Fibroblast of skin of abdomen (primary cell): Measurements from ENCODE around the gene PDZRN4. TPM values are rescaled to one million over a fixed set of nuclear protein-coding genes. Genes with fewer than 3 reads are reported as not detected.
"Not testable (repeated sequence)": the region's sequence is repeated elsewhere in the genome, so short reads cannot be mapped to it uniquely, and the experiment has no call there.

Source experiments
- DNase-seq: peaks from one replicate; pipeline ENCODE4 v3.0.0-alpha.2; 2013
- polyA plus RNA-seq, 2 experiments: library from polyadenylated mRNA; unstranded; fragments of 120-200 nt; gene quantifications; one replicate each; pipeline ENCODE4 v1.2.1, GENCODE V29; 2013; ENCODE audit not compliant: insufficient read length in 2 of 2

PDZRN4 gene
- 0.04 TPM for polyA plus RNA-seq (2013, experiment 1 of 2; ENCODE audit: insufficient read length)
- 0.06 TPM for polyA plus RNA-seq (2013, experiment 2 of 2; ENCODE audit: insufficient read length)

DNA sequence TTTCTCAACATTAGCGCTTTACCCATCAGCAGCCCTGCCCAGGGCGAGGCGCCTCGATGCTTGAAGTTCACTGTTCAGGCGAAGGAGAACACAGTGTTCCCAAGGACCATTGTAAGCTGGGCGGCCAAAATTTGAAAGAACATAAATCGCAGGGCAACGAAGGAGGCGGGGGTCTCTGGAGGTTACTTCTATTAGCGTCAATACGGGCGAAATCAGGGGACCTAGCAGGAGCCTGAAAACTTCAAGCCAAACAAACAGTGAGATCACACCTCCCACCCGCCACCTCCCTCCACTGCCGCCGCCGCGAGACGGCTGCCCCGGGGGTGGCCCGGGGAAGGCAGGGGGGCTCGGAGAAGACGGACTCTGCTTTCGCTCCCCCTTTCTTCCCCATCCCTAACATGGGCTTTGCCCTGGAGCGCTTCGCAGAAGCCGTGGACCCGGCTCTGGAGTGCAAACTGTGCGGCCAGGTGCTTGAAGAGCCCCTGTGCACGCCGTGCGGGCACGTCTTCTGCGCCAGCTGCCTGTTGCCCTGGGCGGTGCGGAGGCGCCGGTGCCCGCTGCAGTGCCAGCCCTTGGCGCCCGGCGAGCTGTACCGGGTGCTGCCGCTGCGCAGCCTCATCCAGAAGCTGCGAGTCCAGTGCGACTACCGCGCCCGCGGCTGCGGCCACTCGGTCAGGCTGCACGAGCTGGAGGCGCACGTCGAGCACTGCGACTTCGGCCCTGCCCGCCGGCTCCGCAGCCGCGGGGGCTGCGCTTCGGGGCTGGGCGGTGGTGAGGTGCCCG, at the start of gene PDZRN4:
TSS of gene PDZRN4 (plus strand) at position 263 of the 783 bp plus-strand sequence.
- DNase-seq = no peak

DNA sequence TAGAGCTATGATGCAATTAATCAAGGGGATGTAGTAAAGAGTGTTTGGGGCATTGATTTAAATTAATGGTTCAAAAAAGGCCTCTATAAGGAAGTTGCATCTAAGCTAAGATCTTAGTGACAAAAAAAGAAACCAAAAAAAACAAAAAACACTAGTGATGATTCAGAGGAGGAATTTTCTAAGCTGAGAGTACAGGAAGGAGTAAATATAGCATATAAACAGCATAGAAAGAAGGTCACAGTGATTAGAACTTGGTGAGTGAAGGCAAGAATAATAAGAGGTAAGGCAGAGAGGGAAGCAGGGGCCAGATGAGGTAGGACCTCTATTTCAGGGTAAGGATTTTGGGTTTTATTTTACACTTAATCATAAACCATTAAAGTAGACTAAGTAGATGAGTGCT, 48.0 kb upstream of the PDZRN4 start:
- no peak for DNase-seq

DNA sequence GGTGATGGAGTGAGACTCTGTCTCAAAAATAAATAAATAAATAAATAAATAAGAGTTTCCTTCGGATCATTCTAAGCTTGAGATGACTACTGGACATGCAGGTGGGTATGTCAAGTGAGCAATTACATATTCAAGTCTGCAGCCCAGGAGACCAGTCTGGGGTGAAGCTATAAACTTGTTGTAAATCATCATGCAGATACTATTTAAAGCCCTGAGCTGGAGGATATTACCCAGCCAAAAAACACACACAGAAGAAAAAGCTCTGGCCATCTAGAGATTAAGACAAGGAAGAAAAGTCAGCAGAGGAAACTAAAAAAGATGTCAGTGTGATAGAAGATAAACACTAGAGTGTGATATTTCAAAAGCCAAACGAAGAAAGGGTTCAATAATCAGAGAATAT, 47.0 kb upstream of the PDZRN4 start:
- DNase-seq = no peak

DNA sequence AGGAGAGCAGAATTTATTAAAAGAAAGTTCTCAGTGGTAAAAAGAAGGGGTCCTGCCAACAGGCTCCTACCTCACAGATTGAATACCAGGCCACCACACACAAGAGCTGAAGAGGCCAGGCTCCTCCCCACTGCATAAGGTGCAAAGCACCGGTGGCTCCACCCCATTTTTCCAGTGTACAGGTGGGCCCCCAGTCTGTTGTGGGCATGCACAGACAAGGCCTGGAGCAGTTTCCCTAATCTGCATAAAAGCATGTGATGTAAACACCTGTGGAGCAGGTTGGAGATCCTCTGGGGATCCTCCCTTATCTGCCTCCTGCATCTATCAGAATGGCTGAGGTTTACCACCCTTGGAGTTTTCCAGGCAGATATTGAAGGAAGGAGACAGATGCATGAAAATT, 45.7 kb upstream of the PDZRN4 start:
- DNase-seq = no peak

DNA sequence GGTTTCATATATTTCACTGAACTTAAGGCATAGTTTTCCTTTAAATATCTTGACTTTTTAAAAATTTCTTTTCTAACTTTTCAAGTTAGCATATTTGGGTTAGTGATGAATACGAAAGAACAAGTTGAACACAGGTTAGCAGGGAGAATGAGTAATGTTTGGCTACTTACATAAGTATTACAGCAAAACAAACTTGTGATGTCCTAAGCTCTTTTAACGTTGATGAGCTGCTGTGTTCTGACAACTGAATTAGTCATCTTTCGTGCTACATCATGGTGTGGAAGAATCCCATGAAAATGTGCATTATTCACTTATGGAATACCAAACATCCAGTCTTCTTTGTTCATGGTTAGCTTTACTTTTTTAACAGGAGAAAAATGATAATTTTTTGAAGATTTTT, 36.3 kb upstream of the PDZRN4 start:
- DNase-seq = peak; percentile 8

DNA sequence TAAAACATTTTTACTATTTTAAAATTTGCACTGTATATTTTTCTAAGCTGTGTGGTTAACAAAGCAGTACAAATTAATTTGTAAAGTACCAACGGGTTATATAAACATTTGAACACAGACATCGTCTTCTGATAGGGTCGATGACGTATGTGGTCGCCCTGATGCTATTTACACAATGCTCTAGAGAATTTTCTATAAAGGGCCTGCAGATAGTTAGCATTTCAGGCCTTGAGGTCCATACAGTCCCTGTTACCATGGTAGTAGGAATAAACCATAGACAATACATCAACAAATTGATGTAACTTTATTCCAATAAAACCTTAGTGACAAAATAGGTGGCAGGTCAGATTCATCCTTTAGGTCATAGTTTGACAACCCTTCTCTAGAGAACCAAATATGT, 25.7 kb upstream of the PDZRN4 start:
- DNase-seq = no peak

DNA sequence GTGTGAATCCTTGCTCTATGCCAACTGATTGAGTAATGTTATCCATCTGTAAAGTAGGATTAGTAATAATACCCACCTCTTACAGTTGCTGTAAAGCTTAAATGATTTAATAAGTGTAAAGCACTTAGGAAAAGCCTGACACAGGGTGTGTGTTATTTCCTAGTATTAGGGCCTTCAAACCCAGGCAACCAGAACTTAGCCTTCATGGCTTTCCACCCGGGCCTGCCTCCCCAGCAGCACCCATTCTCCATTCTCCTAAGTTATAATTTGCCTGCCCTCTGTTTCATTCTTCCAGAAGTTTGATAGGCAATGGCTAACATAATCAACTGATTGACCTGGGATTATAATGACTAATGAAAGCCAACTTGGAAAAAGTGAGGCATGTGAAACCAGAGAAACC, 20.4 kb upstream of the PDZRN4 start:
- DNase-seq = no peak

DNA sequence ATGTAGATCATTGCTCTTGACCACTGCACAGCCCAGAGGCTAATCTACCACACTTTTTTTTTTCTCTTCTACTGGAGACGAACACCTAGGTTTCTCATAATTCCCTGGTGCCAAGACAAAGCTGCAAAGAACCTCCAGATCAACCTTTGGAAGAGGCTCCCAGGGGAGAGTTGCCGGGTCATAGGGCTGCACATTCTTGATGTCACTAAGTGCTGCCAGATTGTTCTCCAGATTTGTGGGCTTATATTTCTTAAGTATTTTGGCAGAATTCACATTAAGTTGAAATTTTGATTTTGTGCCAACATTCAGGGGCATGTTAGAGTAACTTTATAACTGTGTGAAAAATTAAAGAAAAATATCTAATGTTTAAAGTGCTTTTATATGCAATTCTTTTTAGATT, 13.5 kb upstream of the PDZRN4 start:
- no peak for DNase-seq

DNA sequence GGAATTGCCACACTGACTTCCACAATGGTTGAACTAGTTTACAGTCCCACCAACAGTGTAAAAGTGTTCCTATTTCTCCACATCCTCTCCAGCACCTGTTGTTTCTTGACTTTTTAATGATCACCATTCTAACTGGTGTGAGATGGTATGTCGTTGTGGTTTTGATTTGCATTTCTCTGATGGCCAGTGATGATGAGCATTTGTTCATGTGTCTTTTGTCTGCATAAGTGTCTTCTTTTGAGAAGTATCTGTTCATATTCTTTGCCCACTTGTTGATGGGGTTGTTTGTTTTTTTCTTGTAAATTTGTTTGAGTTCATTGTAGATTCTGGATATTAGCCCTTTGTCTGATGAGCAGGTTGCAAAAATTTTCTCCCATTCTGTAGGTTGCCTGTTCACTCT, 8.6 kb upstream of the PDZRN4 start:
- DNase-seq = not testable (repeated sequence)

DNA sequence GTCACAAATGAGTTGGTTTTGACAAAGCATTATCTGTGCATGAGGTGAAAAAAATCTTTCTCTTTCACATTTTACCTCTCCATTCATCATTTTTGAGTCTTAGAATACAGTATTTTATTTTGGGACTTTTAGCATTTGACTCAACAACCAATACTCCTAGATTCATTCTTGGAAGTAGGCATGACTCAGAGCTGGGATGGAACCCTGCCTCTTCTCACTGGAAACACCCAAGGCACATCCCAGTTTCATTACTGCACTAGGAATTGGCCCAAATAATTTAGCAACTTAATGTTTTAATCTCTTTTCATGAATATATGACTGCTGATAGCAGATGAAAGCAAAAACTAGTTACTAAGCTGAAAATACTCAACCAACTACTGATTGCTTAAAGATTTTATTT, 3.3 kb upstream of the PDZRN4 start:
- DNase-seq = no peak

DNA sequence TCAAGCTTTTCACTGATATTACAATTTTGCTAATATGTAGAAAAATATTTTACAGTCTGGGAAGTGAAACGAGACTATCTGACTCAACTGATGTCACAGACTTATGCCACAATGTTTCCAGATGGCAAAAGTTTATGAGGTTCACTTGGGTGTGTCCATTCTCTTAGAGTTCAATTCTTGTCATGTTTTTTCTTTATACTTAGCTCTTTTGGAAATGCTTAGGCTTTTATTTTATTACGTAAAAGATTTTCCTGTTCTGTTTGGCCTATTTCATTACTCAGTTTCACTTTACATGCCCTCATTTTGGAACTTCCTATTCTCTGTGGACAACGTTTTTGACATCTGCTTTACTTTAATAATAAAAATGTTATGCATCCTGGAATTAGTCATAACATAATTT, 2.1 kb upstream of the PDZRN4 start:
- DNase-seq = peak; percentile 12

DNA sequence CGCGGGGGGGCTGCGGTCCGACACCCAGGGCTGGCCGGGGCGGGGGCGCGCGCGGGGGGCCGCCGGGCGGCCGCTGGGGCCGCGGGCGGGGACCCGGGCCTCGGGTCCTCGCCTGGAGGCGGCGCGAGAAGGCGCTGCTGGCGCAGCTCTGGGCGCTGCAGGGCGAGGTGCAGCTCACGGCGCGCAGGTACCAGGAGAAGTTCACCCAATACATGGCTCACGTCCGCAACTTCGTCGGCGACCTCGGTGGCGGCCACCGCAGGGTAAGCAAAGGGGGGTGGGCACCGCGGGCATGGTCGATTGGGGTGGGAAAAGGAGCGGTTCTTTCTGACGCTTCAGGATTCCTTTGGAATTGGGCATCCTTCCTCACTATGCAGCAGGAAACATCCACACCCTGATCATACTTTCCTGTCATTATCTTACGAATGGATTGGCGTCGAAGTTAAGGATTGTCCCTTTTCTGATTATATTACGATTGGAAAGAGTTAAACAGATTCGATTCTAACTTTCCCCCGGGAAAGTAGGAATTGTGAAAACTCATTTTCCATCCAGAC, 798 bp downstream of the PDZRN4 start:
- no peak for DNase-seq

DNA sequence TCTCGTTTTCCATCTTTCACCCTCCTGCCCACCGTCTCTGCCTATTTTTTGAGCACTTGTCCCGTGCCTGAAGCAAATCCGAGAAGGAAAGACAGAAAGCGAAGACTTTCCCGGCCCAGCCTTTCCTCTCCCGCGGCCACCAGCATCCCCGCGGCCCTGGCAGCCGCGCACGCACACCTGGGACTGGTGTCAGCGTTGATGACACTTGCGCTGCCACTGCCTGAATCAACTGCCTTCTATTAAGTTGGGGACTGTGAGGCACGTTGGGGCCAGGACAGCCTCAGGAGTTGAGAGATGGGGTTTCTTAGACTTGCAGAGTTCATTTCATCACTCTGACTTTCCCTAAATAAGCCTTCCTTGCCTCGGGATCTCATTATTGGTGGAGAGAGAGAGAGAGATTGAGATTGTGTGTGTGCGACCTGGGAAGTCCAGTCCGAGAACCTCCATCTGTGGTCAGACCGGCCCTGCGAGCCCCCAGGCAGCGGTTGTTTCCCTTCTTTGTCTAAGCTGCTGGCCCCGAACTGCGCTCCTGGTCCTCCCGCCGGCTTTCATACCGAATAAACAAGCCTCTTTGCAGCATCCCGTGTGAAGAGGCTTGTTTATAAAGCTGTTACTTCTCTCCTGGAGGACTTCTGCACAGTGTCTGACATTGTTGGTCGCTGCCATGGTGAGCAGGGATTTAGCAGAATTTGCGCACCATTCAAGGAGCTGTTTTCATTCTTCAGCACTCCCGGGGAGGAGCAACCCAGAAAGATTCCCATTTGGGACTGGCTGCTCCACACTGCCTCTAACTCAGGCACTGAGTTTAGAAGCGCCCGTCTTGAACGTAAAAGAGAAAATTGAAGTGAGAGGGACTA, 1.5 kb downstream of the PDZRN4 start:
- no peak for DNase-seq

DNA sequence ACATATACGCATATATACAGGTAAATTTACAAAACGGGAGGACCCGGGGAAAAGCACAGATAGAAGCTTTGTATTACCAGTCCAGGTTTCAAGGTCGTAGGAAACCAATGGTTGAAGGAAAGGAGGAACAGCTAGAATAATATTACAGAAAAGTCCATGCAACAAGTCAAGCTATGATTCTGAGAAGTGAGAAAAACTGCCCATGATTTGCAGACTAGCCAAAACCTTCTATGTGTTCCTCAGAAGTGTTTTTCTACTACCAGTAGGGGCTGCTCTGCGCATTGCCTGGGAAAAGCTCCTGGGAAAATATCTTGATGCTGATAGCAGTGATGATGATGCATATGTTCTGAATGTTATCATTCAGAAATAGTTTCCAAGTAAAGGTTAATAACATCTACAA, 2.2 kb downstream of the PDZRN4 start:
- DNase-seq = peak; percentile 13

DNA sequence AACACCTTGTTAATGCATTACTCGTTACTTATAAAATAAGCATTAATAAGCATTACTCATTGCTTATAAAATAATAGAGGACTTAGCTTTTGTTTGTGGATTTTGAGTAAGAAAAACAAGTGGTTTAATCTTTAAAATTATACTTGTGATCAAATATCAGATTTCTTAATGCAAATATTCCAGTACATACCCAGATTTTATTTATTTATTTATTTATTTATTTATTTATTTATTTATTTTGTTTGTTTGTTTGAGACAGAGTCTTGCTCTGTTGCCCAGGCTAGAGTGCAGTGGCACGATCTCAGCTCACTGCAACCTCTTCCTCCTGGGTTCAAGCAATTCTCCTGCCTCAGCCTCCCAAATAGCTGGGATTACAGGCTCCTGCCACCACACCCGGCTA, 3.4 kb downstream of the PDZRN4 start:
- DNase-seq = not testable (repeated sequence)

DNA sequence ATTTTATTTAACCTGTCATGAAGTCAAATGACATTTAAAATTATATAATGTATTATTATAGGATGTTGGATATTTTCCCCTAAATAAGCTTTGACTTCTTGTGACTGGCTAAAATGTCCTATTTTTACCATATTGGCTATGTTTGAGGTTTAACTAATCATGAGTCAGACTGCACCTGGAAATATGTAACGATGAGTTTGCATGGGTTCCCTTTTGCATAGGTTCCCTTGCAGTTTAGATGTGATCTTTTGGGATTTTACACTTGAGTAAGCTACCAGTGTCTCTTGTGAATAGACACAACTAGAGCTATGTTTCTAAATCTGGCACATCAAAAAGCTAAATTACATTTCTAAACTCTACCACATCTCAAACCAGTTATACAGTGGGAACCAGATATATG, 5.2 kb downstream of the PDZRN4 start:
- DNase-seq = no peak

DNA sequence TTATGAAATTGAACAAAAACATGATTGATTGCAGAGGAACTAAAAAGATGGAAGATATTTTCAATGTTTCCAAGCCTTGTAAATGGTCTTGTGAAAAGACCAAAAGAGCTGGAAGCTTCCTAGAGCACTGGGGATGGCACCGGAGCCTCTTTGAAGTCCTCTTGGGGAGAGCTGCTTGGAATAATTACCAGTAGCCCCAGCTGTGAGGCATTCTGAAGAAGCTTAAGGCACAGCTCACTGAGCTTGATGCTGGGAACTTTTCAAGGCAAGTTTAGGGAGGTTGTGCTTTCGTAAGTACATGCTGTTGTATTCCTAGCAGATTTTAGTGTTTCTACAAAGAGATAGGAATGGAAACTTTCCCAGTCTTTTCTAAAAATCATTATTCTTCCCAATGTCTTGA, 13.9 kb downstream of the PDZRN4 start:
- DNase-seq = no peak

DNA sequence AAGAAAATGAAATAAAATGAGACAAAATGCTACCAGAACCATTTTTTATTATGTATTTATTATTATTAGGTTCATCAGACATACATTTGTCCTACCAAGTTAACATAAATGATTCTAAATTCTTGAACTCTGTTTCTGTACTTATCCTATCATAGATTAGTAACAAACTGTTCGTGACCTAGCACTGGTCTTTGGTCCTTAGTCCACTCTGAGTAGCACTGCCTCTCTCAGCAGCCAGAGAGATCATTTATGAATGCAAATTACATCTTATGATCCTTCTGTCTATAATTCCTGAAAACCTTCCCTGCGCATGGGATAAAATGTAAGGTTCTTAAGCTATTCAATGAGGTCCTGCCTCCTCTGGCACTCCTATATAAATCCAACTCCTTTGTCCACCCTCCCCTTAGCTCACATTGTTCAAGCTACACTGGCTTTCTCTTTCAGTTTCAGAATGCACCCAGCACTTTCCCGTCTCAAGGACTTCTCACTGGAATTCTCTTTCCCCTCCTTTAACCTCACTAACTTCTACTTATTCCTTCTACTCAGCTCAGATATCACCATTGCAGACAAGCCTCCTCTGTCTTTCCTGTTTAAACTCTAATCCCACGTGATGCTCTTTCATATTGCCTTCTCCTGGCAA, 17.1 kb downstream of the PDZRN4 start:
- DNase-seq = no peak

DNA sequence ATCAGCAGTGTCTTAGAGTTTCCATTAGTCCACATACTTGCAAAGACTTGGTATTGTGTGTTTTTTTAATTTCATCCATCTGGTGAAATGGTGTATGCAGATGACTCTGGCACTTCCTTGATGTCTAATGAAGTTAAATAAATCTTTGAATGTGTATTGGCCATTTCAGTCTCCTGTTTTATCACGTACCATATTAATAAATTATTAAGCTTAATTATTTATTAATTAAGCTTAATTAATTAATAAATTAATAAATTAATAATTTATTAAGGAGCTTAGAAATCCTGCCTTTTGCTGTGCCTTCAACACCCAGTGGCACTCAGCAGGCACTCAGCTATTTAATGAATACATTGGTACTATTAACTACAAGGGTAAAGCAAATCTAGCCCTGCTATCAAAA, 18.2 kb downstream of the PDZRN4 start:
- DNase-seq = no peak

DNA sequence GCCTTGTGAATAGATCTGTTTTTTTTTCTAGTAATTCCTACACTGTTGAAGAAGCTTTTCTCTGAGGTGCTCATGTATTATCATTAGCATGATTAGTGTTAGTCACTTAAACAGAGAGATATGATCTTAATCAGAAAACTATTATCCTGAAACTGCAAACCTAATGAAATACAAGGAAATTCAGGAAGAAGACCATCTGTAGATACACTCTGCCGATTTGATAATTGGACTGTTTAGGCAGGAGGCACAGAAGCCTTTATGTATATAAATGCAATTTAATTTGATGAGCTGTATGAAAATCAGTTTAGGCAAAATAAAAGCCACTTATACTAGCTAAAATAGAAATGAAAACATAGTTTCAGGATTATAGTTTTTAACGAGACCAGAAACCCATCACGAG, 23.3 kb downstream of the PDZRN4 start:
- no peak for DNase-seq

DNA sequence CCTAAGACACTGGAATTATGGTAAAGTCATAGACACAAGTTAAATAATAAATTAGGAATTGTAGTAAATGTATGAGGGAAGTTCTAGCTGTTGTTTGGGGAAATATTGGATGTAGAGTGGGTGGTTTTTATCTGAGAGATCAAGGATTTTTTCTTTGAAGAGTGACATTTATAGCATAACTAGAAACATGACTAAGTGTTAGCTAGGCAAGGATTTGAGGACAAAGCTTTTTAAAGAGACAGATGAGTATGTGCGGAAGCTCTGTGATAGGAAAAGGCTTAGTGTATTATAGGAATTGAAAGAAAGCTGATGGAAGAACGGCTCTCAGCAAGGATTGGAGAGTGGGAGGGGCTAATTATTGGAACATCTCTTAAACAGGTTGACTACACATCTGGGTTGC, 24.5 kb downstream of the PDZRN4 start:
- no peak for DNase-seq

DNA sequence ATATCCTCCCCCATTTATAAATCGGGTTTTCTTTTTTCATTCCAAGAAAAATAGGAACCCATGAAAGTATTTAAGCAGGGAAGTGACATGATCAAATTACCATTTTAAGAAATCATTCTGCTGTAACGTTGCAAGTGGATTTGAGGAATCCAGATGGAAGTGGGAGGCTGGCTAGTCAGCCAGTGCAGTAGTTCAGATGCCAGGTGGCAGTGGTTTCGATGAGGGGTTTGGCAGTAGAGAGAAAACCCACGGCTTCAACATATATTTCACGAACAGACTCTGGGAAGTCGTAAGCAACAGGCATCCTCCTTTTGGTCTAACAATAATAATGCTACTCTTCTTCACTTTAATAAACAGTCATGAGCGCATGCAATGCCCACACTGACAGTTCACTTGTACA, 25.0 kb downstream of the PDZRN4 start:
- DNase-seq = no peak

DNA sequence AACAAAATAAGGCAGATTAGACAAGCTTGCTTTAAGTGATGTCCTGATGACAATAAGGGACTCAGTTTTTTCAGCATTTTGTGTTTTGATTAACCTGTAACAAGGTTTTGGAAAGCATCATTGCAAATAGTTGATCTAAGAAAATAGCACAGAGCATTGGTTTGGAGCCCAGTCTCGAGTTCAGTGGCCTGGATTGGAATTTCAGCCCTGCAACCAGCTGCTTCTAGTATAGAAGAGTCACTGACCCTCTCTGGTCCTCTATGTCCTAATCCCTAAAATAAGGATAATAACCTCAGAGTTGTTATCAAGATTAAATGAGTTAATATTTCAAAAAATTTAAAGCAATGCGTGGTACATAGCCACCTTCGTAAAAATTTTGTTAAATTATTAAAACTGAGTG, 25.5 kb downstream of the PDZRN4 start:
- DNase-seq = no peak
